Naive thymus-derived CD8-positive, alpha-beta T cell (primary cell): Measurements from ENCODE around the gene ANKRD23. TPM values are rescaled to one million over a fixed set of nuclear protein-coding genes. Genes with fewer than 3 reads are reported as not detected.
"Not testable (repeated sequence)": the region's sequence is repeated elsewhere in the genome, so short reads cannot be mapped to it uniquely, and the experiment has no call there.

Experiments
- ATAC-seq, 2 donors: fragments of 150-1000 bp; cut with Tn5 transposase in 1 of 2; sonication (Bioruptor Pico), chemical (Tn5 transposase) in 1 of 2; 1 replicate in 1 of 2; 2 replicates in 1 of 2; pipeline ENCODE4 v1.10.0; 2021; ENCODE audit warnings: mild to moderate bottlenecking in 2 of 2, moderate library complexity in 2 of 2
- POLR2A ChIA-PET: fragments of 350-600 bp; sonication (Branson Sonifier 250); formaldehyde crosslinking; loops from one replicate; lab custom pipeline; 2021; ENCODE audit warnings: antibody characterized with exemption; lab: Charles Lee
- DNase-seq, 10 donors: peaks; one replicate each; pipeline versions ENCODE4 v3.0.0 to v3.0.0-alpha.2; 2020 to 2022
- H3K27ac Mint-ChIP-seq, 10 donors: one replicate each; pipeline ENCODE4 v1.8.0; 2020 to 2022; ENCODE audit warnings: mild to moderate bottlenecking in 10 of 10, mixed read lengths in 10 of 10, moderate library complexity in 4 of 10, inconsistent platforms in 1 of 10
- H3K27me3 Mint-ChIP-seq, 5 donors: one replicate each; pipeline ENCODE4 v1.8.0; 2021 to 2022; ENCODE audit warnings: mixed read lengths in 5 of 5
- H3K36me3 Mint-ChIP-seq, 3 donors: one replicate each; pipeline ENCODE4 v1.8.0; 2020 to 2022; ENCODE audit warnings: mixed read lengths in 3 of 3, mild to moderate bottlenecking in 2 of 3, inconsistent platforms in 1 of 3
- H3K4me1 Mint-ChIP-seq, 4 donors: one replicate each; pipeline ENCODE4 v1.8.0; 2021 to 2022; ENCODE audit warnings: mixed read lengths in 4 of 4
- H3K4me3 Mint-ChIP-seq, 10 donors: one replicate each; pipeline ENCODE4 v1.8.0; 2020 to 2022; ENCODE audit warnings: mild to moderate bottlenecking in 10 of 10, mixed read lengths in 10 of 10, moderate library complexity in 6 of 10, inconsistent platforms in 1 of 10
- H3K9me3 Mint-ChIP-seq, 9 donors: one replicate each; pipeline ENCODE4 v1.8.0; 2020 to 2022; ENCODE audit warnings: mixed read lengths in 9 of 9, mild to moderate bottlenecking in 3 of 9, inconsistent platforms in 1 of 9, moderate library complexity in 1 of 9
- polyA plus RNA-seq, 3 donors: library from polyadenylated mRNA; unstranded; fragments of 300-500 nt; fragmentation: Illumina TruSeq; gene quantifications; one replicate each; pipeline ENCODE4 v1.2.3, GENCODE V29; 2021
- total RNA-seq, 8 experiments: library from RNA in 2 of 8; stranded (reverse) in 2 of 8; gene quantifications; one replicate each; pipeline ENCODE4 v1.2.3 and lab custom pipeline; 2021 to 2026

ANKRD23 gene
- total RNA-seq, result 10 to 100 TPM; 13.1 to 16.2 TPM
- under 1 TPM; 0.15 to 0.57 (median 0.27) TPM for polyA plus RNA-seq
- 1.7 to 5.1 (median 2.4) reads per million in 6 experiments for total RNA-seq (lab: John Stamatoyannopoulos, UW)

DNA sequence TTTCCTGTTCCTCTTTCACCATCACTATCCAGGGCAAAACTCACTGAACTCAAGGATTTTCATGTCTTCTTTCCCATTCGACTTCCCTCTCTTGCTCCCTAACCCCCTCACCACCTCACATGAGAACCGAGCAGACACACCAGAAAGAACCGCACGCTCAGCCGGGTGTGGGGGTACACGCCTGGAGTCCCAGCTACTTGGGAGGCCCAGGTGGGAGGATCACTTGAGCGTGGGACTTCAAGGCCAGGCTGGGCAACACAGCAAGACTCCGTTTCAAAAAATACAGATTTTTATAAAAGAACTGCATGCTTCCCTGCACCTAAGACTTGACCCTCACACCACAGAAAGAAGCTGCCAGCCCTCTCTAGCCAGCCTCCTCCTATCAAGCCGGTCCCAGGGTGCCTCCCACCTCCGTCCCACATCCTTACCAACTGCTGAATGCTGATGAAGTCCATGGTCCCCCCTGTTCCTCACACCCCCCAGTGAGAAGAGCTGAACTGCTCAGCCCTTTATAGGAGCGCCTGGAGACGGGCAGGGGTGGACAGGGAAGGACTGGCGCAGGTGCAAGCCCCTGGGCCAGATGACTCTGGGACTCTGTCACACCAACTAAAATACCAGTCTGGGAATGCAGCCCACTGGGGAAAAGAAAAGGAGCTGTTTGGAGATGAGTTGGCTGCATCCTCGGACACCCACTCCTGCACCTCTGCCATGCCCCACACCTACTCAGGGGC, at the start of gene ANKRD23:
ANKRD23 (minus strand) TSS at position 484 of the 731 bp plus-strand sequence; CDS start at position 455, 29 bp downstream.
- Mint-ChIP-seq H3K4me3 (no peak within 1 kb of the TSS), H3K4me1 (peaks cover 9 to 21% (median 15%) of the 10 kb centered on the region in 4 donors), H3K9me3 (no peaks in the 10 kb centered on the region), H3K36me3 (peaks cover 0 to 23% (median 10%) of the 10 kb centered on the region in 3 donors), H3K27me3 (no peaks in the 10 kb centered on the region), H3K27ac (peak within 1 kb of the TSS in 6 of 10 donors; percentile 15 to 75 (median 51))
- ATAC-seq (no peak), DNase-seq (no peak)
- POLR2A ChIA-PET, result interaction anchor here (1.0 to 1.8 kb wide), 4 partner anchors 14 to 102 kb away, joined by 3 to 9 read pairs (median 4); partner anchors contain the start of gene ANKRD39

DNA sequence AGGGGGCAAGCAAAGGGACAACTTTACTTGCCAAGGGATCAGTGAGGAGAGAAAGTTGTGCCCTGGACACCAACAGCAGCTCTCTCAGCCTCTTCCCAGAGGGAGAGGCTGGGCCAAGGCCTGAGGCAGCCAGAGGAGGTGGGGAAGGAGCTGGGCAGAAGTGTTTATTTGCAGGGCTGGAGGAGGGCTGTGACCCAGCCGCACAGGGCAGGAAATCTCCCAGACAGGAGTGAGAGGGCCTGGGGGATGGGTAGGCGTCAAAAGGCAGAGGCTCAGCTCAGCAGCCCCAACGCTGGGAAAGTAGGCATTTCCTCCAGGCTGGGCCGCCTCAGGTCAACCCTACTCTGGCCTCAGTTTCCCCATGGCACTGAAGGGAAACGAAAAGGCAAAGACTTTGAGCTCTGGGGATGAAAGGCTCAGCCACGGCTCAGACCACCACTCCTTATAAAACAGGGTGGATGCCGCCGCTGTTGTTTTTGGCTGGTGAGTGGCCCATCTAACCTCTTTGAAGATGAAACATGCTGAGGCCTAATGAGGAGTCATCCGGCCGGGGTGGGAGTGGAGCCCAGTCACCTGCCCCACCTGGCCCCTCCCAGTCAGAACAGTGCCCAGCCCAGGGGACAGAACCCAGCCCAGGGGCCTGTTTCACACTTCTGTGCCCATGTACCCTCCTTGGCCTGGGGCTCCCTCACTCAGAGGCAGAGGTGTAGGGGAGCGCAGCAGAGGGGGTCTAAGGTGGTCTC, 47.9 kb upstream of the ANKRD23 start:
- H3K27ac Mint-ChIP-seq, result peak overlapping the region; percentile 4 to 80 (median 54)
- no peaks in the 10 kb centered on the region for H3K9me3 Mint-ChIP-seq
- ATAC-seq, result peak; percentile 74 to 82
- peaks cover 36 to 63% (median 59%) of the 10 kb centered on the region in 4 donors for H3K4me1 Mint-ChIP-seq
- POLR2A ChIA-PET, result interaction anchor here (1.0 to 4.3 kb wide), 10 partner anchors 10 to 58 kb away, joined by 3 to 30 read pairs (median 6); partner anchors contain the start of genes ANKRD39 and SEMA4C
- peak overlapping the region in 8 of 10 donors; percentile 1 to 72 (median 54) for H3K4me3 Mint-ChIP-seq
- no peaks in the 10 kb centered on the region for H3K36me3 Mint-ChIP-seq
- H3K27me3 Mint-ChIP-seq, result no peaks in the 10 kb centered on the region
- DNase-seq, result peak in 1 of 10 donors; percentile 47

DNA sequence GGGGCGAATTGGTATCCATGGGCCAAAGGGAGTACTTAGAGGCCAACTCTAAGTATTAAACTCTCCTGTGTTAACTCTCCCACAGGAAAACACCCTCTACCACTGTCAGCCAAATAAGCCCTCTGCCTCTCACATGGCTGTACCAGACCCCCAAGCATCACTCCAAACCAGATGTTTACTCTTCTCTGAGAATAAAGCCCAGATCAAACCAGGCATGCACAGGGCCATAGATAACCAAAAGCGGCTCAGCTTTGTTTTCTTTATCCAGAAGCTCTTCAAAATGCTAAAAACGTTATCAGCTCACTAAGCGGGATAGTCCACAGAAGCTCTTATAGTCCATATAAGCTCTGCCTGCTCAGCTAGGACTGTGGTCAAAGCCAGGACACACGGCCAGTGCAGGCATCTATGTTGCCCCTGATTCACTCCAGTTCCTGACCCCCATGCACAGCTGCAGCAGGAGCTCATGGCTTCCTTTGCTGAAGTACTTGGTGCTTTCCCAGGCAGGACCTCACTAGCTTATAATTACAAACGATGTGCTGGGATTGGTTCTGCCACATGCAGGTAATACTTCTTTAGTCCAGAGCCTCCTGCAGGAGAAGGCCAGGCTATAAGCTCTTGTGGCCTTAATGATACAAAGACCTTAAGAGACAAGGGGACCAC, 47.0 kb upstream of the ANKRD23 start:
- H3K4me3 Mint-ChIP-seq, result peak overlapping the region in 8 of 10 donors; percentile 3 to 72 (median 54)
- no peaks in the 10 kb centered on the region for H3K36me3 Mint-ChIP-seq
- no peaks in the 10 kb centered on the region for H3K9me3 Mint-ChIP-seq
- H3K4me1 Mint-ChIP-seq, result peaks cover 29 to 54% (median 51%) of the 10 kb centered on the region in 4 donors
- no peaks in the 10 kb centered on the region for H3K27me3 Mint-ChIP-seq
- no peak for ATAC-seq
- H3K27ac Mint-ChIP-seq, result peak overlapping the region in 8 of 10 donors; percentile 0 to 81 (median 64)
- DNase-seq, result no peak
- POLR2A ChIA-PET, result interaction anchor here (0.7 to 4.3 kb wide), 9 partner anchors 9 to 43 kb away, joined by 3 to 30 read pairs (median 5); partner anchors contain the start of genes ANKRD39 and SEMA4C

DNA sequence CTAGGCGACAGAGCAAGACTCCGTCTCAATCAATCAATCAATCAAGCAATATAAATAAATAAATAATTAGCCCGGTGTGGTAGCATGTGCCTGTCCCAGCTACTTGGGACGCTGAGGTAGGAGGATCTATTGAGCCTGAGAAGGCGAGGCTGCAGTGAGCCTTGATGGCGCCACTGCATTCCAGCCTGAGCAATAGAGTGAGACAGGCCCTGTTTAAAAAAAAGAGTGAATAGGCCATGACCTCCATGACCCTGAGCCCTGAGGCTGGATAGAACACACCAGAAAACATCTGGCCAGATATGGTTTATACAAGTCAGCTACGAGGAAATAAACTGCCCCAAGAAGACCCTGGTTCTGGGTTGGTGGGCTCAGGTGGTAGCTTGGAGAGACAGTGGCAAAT, 46.4 kb upstream of the ANKRD23 start:
- no peaks in the 10 kb centered on the region for H3K9me3 Mint-ChIP-seq
- H3K4me3 Mint-ChIP-seq, result no peak overlapping the region
- no peak for ATAC-seq
- DNase-seq, result no peak
- POLR2A ChIA-PET, result interaction anchor here (0.6 to 4.3 kb wide), 9 partner anchors 10 to 43 kb away, joined by 3 to 30 read pairs (median 5); partner anchors contain the start of genes ANKRD39 and SEMA4C
- H3K27me3 Mint-ChIP-seq, result no peaks in the 10 kb centered on the region
- peaks cover 27 to 50% (median 46%) of the 10 kb centered on the region in 4 donors for H3K4me1 Mint-ChIP-seq
- H3K27ac Mint-ChIP-seq, result peak overlapping the region in 4 of 10 donors; percentile 0 to 80 (median 41)
- no peaks in the 10 kb centered on the region for H3K36me3 Mint-ChIP-seq

DNA sequence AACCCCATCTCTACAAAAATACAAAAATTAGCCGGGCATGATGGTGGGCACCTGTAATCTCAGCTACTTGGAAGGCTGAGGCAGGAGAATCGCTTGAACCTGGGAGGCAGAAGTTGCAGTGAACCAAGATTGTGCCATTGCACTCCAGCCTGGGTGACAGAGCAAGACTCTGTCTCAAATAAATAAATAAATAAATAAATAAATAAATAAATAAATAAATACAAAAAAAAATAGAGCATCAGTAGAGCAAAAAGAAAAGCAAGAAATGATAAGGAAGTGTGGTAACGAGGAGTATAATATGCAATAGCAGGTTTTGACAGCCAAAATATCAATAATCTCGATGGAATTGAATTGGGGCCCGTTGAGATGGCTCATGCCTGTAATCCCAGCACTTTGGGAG, 45.7 kb upstream of the ANKRD23 start:
- not testable (repeated sequence) for H3K36me3 Mint-ChIP-seq, H3K9me3 Mint-ChIP-seq, ATAC-seq, H3K27me3 Mint-ChIP-seq, DNase-seq, H3K4me3 Mint-ChIP-seq
- peaks cover 22 to 44% (median 40%) of the 10 kb centered on the region in 4 donors for H3K4me1 Mint-ChIP-seq
- H3K27ac Mint-ChIP-seq, result peak overlapping the region in 1 of 10 donors; percentile 53
- POLR2A ChIA-PET, result interaction anchor here (0.6 to 4.3 kb wide), 6 partner anchors 9 to 44 kb away, joined by 3 to 30 read pairs (median 4); no protein-coding TSS in a partner anchor

DNA sequence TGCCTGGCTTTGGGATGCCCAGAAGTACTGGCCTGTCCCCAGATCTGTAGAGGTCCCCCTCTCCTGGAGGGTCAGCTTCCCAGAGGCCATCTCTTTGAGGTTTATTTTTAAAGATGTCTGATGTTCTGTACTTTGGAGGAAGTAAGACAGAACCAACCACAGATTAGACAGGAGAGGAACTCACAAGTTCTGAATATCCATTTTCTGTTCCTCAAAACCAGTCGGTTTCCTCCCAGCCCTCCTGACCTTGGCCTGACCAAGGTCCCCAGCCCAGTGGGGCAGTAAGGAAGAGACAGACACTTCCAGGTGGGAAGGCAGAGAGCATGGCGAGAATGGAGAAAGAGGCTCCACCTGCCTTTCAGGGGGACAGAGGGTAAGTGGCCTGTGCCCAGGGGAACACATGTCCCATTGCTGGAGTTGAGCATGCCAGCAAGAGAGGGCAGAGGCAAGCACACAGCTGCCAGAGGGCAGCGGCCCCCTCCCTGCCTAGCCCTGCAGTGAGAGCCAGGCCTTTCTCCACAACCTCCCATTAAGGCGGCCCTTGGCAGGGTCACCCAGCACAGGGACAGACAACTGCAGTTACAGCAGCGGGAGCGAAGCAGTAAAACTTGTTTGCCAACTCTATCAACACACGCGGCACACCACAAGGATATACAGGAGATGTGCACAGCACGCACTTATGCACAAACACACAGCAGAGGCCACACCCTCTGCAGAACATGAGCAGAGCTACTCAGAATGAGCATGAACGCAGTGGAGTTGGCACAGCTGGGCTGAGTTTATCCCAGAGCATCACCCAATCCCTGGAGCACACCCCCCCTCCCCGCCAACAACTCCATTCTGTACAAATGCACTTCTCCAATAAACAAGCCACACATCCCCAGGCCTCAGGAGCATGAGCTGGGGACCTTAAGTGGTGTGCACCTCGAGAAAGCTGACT, 44.5 kb upstream of the ANKRD23 start:
- DNase-seq (no peak), ATAC-seq (no peak)
- H3K4me1 Mint-ChIP-seq, result peaks cover 20 to 44% (median 38%) of the 10 kb centered on the region in 4 donors
- no peaks in the 10 kb centered on the region for H3K9me3 Mint-ChIP-seq
- H3K27me3 Mint-ChIP-seq, result no peaks in the 10 kb centered on the region
- no peaks in the 10 kb centered on the region for H3K36me3 Mint-ChIP-seq
- H3K4me3 Mint-ChIP-seq, result no peak overlapping the region
- H3K27ac Mint-ChIP-seq, result peak overlapping the region in 2 of 10 donors; percentile 61 to 73
- POLR2A ChIA-PET, result interaction anchor here (1.2 to 1.6 kb wide), 3 partner anchors 14 to 49 kb away, joined by 3 to 5 read pairs (median 3); no protein-coding TSS in a partner anchor

DNA sequence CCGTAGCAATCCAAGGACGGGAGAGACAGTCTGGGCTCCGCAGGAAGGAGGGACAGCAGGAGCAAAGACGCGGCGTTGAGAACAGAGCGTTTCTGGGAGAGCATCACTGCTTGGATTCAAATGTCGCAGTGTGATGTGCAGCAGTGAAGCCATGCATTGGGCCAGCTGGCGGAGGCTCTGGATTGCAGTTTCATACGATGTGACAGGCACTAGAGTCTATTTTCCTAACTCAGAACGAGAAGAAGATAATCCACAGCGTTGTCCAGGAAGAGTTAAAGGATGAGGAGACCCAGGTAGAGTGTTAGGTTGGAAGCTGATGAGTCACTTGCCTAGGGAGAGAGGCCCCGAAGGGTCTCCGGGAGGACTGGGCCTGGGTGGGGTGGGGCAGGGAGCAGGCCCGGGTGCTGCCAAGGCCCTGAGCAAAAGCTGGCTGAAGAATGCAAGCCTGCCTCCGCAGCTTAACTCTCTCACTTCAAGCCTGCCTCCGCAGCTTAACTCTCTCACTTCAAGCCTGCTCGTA, 43.7 kb upstream of the ANKRD23 start:
- Mint-ChIP-seq H3K27me3 (no peaks in the 10 kb centered on the region), H3K36me3 (no peaks in the 10 kb centered on the region), H3K27ac (peak overlapping the region in 4 of 10 donors; percentile 1 to 88 (median 74))

DNA sequence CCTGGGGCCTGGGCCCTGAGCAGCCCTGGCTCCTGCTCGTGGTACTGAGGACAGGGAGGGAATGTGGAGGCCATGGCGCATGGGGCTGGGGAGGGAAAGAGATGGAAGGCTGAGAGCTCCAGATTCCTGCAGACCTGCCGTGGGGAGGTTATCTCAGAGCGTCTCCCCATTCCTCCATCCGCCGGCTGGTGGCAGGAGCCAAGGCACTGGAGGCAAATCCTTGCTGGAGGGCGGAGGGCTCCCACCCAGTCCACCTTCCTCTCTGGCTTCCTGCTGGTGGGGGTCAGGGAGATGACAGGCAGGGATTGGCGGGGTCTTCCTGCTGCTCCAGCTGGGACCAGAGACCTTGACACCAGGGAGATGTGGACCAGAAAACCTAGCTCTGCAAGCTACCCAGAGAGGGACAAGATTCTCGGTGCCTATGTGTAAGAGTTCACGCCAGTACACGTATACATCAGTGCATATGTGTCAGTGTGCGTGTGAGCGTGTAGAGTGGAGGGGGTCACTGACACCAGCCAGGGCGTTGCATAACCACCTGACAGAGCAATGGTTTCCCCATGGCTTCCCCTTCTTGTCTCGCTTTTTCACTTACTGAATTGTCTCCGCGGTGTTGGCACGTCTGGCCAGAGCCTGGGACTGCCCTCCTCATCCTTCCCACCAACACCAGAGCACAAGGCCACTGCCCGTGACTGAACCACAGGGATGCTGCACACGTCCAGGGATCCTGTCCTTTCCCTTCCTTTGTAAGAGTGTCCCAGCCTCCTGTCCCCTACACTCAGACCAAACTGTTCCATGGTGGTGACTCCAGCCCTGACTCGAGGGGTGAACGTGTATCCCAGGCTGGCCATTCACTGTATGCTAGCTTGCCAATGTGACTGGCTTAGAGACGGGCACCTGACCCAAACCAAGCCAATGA, 41.9 kb upstream of the ANKRD23 start:
- no peak for DNase-seq
- Mint-ChIP-seq H3K4me1 (peaks cover 6 to 19% (median 13%) of the 10 kb centered on the region in 4 donors), H3K36me3 (no peaks in the 10 kb centered on the region), H3K27ac (peak overlapping the region in 4 of 10 donors; percentile 41 to 75 (median 48)), H3K4me3 (no peak overlapping the region), H3K9me3 (no peaks in the 10 kb centered on the region), H3K27me3 (no peaks in the 10 kb centered on the region)
- POLR2A ChIA-PET, result interaction anchor here (0.5 to 1.6 kb wide), 3 partner anchors 11 to 14 kb away, joined by 3 to 6 read pairs (median 5); no protein-coding TSS in a partner anchor
- no peak for ATAC-seq

More for the DNA sequence above, 43.7 kb upstream of the ANKRD23 start:
- POLR2A ChIA-PET, result interaction anchor here (0.6 to 1.6 kb wide), 4 partner anchors 8 to 50 kb away, joined by 3 to 5 read pairs (median 4); no protein-coding TSS in a partner anchor
- H3K9me3 Mint-ChIP-seq, result no peaks in the 10 kb centered on the region
- no peak overlapping the region for H3K4me3 Mint-ChIP-seq
- peaks cover 16 to 36% (median 31%) of the 10 kb centered on the region in 4 donors for H3K4me1 Mint-ChIP-seq
- no peak for DNase-seq
- no peak for ATAC-seq

DNA sequence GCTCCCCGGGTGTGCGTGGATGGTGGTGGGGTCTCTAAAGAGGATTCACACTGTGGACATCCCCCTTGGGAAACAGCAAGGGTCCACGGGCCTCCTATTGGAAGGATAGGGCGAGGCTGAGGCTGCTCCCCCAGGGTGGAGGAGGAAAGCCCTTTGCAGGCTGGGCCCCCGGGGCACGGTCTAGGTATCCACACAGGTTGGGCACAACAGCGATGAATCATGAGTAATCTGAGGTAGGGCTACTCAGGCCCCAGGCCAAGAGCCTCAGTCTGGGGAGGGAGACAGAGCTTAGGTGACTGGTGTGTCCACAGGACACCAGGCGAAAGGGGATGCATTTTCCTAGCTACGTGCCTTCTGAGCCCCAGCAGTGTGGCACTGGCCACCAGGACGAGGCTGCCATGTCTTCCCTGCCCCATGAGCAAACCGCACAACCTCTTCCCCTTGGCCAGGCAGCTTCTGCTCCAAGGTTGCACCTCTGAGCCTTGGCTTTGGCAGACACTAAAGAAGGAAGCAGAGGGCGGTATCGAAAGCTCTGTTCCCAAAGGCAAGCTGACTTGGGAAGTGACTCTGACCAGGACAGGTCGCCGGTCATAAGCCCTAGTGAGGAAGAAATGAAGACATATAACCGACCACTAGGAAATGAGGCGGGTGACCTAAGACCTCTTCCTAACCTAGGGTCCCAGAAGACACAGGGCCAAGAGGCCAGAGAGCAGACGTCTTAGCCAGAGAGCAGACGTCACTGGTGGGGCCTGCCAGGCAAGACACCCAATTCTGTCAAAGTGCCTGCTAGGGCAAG, 40.7 kb upstream of the ANKRD23 start:
- Mint-ChIP-seq H3K4me3 (no peak overlapping the region), H3K27me3 (no peaks in the 10 kb centered on the region), H3K9me3 (no peaks in the 10 kb centered on the region), H3K4me1 (peaks cover 5 to 16% (median 12%) of the 10 kb centered on the region in 4 donors), H3K36me3 (peaks cover 0 to 2% (median 0%) of the 10 kb centered on the region in 3 donors), H3K27ac (no peak overlapping the region)
- ATAC-seq (no peak), DNase-seq (no peak)
- POLR2A ChIA-PET, result interaction anchor here (0.5 to 2.1 kb wide), 5 partner anchors 9 to 40 kb away, joined by 3 to 6 read pairs (median 4); partner anchors contain the start of gene ANKRD39
